Esophagus mucosa (tissue), 1 donor: ENCODE data around the gene WIZ. TPM values are rescaled to one million over a fixed set of nuclear protein-coding genes. Genes with fewer than 3 reads are reported as not detected.

Experiments used
- ATAC-seq: fragments of 200-7000 bp; cut with Tn5 transposase; one replicate; pipeline ENCODE4 v1.9.1; 2020
- total RNA-seq: library from RNA; stranded (reverse); gene quantifications from one replicate; pipeline ENCODE4 v1.2.4, GENCODE V29; 2023
- donor health status: DM: yes; HTN: yes; CAD: no.

WIZ gene
- total RNA-seq, 1 donor from 2014 or later = 19.4 TPM

DNA sequence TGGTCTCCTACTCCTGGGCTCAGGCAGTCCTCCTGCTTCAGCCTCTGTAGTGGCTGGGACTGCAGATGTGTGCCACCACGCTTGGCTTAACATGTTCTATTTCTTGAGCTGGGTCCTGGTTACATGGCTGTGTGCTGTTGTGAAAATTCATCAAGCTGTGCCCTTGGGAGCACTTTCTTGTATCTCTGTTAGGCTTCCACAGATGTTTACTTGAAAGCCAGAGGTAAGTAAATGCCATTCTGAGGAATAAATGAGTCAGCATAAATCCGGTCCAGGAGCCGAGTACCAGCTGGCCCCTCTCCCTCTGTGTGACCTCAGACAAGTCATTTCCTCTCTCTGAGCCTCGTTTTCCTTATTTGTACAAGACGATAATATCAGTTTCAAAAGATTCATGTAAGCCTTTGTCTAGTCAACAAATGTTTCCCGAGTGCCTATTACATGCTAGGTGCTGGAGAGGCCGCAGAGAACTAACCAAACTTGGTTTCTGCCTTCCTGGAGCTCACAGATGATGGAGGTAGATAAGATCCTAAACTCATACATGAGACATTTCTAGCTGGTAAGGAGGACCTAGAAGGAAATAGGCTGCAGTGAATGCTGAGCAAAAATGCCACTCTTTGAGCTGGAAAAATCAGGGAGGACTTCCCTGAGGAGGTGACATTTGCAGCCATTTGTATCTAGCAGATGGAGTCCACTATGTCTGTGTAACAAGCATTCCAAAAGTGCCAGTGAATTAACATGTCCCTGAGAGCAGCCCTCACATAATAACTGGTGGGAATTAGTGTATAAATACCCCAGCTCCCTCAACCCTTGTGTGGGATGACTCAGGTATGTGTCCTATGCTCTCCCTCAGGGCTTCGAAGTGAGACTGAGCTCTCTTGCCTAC is 17.3 kb upstream of the WIZ start:
- ATAC-seq = no peak

DNA sequence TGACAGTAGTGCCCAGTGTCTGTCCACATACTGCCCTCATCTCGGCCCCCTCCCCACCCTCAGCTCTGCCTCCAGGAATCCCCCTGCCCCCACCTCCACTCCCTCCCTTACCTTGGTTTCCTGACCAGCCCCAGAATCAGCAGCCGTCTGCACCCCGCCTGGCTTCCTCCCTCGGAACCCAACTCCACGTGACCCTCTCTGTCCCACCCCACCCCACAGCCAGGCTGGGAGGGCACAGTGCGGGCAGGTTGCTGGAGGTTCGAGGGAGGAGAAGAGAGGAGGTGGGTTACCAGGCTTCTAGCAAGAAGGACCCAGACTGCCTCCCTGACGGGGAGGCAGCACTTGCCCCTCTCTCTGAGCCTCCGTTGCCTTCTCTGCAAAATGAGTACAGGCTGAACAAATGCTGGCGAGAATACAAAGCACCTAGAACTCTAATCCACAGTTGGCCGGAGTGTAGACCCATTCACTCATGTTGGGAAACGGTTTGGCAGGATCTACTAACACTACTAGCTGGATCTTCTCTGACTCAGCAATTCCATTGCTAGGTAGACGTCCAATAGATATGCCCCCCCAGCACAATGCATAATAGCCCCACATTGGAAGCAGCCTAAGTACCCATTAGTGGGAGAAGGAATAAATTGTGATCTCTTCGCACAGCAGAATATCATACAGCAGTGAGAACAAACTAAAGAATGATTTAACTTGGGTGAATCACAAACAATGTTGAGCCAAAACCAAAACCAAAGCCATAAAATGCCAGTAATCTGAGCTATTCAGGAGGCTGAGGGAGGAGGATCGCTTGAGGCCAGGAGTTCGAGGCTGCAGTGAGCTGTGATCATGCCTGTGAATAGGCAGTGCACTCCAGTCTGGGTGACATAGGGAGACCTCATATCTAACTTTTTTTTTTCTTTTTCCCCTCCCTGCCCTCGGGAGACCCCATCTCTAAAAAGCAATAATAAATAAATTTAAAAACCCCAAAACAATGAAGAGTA is 14.9 kb upstream of the WIZ start, which contains the start of gene RASAL3:
TSS of gene RASAL3 (minus strand) at position 151 of the 992 bp plus-strand sequence. CDS start 186 bp downstream, outside the sequence.
- peak; percentile 66 for ATAC-seq

DNA sequence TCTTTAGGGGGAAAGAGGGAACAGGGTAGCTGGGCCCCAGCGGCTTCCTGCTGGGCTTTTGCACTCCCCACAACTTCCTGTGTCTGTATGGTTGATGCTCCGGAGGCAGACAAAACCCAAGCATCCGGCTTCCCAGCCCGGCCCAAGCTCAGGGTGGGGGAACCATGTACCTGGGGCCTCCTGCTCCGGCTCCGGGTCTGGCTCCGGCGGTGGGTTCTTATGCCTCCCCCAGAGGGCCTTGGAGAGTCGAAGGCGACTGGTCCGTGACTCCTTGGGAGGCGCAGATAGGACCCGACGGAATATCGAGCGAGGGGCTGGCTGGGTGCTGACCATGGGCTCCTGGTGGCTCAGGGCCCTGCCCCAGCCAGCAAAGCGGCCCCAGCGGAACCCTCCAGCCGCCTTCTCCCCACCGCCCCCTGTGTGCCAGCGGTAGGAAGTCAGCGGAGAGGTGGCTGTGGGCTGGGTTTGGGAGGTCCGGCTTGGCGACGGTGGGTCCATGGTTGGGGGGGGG is 14.2 kb upstream of the WIZ start:
- peak; percentile 63 for ATAC-seq

DNA sequence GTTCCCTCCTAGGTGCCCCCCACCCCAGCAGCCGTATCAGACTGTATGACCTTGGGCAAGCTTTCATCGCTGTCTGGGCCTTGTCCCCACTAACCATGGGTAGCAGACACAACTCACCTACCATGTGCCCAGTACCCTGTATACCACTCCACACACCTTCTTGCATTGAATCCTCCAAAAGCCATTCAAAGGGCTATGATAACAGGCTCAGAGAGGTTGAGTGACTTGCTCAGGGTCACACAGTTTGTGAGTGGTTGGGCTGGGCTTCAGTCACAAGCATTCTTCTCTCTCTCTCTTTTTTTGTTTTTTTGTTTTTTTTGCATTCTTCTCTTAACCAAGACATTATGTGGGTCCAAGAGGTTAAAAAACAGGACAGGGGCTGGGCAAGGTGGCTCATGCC is 11.9 kb upstream of the WIZ start:
- no peak for ATAC-seq

DNA sequence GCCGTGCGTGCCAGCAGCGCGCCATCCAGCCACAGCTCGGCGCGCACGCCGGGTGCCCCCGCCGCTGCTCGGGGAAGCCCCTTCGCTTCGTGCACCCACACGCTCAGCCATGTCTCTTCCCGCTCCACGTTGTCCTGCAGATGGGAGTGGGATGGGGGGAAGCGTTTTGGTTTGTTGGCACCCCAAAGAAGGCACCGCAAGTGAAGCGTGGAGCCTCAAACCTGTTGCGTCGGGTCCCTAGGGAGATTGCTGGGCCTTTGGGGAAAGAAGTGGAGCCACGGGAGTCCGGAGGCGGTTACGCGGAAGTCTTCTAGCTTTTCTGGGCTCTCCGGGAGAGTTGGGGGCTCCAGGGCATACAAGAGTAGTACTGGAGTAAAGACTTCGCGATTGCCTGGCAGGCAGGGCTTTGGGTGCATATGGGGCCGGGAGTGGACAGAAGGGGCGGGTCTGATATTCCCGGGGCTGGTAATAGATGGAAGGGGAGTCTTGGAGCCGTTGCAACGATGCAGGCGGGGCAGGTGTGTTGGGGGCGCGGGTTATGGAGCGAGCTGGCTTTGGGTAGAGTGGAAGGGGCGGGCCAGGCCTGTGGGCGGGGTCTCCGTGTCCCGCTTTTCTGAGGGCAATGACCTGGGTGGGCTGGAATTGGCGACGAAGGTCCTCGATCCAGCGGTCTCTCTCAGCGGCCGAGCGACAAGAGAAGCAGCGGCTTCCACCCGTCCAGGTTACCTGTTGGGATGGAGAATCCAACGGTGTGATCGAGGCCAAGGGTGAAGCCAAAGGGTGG is 8.1 kb upstream of the WIZ start:
- no peak for ATAC-seq

DNA sequence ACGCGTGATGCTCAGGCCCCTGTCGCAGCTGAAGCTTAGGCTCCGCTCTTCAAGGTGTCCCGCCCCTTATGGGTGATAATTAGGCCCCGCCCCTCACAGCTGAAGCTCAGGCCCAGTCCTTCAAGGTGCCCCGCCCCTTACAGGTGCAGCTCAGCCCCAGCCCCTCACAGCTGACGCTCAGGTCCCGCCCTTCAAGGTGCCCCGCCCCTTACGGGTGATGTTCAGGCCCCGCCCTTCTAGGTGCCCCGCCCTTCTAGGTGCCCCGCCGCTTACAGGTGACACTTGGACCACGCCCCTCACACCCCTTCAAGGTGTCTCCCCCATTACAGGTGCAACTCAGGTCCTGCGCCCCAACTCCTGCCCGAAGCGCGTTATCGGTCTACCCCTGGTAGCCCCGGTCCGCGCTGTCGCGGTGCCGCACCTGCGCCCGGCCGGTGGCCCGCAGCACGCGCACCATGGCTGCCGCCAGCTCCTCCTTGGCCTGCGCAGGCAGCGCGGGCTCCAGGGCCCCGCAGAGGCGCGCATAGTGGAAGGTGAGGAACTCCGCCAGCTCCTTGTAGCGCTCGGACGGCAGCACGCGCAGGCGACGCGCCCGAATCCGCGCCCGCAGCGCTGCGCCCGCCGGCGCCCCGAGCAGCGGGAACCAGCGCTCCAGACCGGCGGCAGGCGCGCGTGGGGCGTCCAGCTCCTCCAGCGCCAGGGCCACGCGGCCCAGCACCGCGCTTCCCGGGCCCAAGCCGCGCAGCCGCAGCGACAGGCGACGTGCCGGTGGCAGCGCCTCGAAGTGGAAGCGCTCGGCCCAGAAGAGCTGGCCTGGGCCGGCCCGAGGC is 7.3 kb upstream of the WIZ start:
- ATAC-seq = peak; percentile 63

DNA sequence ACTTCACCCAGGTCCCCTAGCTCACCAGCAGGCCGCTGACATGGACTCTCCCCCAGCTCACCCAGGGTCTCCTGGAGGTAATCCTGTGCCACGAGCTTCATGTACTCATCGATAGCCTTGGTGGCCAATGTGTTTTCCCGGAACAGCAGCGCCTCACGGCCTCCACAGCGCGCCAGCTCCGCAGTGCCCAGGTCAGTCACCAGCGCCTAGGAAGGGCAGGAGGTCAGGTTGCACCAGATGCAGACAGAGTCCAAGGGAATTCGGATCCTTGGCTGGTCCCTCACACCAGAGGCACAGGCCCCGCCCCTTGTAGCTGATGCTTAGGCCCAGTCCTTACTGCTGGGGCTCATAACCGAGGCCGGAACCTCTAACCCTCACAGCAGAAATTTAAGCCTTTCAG is 6.7 kb upstream of the WIZ start:
- ATAC-seq = no peak

DNA sequence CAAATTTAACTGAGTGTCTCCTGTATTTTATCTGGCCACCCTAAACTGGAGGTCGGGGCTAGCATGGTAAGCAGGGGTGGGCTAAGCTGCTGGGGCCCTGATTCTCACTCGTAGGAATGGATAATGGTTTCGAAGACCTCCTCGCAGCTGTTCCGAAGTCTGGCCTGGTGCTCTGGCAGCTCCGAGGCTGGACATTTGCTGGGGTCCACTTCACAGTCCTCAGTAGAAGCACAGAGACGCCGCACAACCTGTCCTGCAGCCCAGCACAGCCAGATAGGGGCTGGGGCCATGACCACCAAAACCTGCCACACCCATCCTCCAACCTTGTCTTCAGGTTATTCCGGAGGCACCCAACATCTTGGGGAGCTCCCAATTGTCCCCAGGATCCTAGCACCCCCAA is 6.2 kb upstream of the WIZ start:
- ATAC-seq = no peak

DNA sequence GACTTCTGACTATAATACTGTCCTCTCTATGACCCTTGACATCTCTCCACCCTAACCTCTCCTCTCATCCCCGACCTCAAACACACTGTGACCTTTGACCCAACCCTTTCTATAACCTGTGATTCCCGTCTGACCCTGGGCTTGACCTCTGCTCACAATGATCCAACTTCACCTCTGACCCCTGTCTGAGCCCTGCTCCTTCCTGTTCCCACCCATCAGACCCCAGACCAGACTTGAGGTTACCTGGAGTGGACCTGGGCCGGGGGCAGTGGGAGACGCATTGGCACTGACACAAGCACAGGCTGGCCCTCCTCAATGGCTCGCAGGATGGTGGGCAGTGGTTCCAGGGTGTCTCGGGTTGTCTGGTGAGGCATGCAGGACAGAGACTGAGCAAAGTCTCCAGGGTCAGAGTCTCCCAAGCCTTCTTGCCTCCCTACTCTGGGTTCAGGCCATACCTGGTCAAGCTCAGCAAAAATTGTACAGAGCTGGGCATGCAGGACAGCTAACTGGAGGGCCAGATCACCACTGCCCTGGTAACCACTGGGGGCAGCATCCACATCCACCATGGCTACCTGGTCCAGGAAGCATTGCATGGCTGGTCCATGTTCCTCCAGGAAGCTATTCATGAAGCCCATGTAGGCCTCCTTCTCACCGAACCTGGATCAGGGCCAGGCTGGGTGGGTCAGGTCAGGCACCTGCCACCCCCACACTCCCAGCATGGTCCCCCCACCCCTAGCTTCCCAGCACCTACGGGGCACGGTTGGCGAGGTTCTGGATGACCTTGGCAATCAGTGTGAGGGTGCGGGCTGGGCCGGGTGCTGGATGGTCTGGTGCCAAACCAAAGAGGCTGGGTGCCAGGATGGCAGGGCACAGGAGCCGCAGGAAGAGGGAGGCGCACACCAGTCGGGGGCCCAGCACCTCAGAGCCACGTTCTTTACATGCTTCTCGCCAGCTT is 4.4 kb upstream of the WIZ start:
- no peak for ATAC-seq

DNA sequence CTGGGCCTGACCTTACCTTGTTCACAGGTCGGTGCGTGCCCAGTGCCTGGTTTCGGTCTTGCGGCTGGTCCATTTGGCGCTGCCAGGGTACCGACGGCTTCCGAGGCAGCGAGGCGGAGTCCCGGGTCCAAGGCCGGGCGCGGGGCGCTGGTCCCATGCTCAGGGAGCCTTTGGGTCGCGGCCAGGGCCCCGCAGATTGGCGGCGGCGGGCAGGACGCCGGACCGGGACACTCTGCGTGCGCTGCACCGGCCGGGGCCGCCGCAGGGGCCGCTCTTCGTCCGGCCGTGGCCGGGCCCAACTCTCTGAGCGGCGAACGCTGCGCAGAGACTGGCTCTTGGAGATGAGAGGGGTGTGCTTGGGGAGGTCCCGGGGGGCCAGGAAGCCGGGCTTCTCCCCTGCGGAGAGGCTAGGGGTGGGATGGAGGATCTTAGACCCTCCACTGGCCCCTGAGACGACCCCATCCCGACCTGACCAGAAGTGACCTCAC is 3.4 kb upstream of the WIZ start:
- no peak for ATAC-seq

DNA sequence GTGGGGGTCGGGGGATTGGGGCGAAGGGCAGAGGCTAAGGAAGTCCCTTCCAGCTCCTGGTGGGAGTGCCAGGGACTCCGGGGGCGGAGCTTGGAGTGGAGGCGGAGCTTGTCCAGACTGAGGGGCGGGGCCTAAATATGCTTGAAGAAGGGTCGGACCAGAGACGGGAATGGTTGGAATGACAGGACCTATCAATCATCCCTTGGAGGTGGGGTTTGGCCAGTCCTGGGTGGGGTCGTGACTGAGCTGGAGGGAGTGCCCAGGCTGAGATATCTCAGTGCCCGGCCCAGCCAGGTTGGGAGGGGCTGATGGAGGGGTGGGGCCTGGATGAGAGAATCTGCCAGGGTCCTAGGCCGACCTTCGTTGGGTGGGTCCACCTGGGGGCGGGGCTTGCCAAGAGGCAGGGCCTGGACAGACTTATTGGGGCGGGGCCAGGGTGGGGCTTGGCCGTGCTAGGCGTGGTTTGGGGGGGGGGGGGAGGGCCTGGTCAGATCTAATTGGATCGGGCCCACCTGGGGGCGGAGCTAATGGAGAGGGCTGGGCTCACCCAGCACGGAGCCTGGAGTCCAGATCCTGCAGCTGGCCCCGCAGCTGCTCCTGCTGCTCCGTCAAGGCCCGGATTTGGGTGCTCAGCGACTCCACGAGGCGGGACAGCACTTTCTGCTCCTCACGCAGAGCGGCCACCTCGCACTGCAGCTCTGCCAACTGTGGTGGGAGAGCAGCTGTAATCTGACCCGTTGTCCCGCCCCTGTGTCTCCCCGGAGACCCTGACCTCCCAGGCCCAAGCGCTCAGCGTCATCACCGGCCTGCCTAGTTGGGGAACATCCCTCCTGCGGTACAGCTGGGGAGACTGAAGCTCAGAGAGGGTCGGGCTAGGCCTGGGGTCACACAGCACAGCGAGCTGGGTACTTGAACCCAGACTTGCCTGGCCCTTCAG is 2.6 kb upstream of the WIZ start:
- peak; percentile 60 for ATAC-seq

DNA sequence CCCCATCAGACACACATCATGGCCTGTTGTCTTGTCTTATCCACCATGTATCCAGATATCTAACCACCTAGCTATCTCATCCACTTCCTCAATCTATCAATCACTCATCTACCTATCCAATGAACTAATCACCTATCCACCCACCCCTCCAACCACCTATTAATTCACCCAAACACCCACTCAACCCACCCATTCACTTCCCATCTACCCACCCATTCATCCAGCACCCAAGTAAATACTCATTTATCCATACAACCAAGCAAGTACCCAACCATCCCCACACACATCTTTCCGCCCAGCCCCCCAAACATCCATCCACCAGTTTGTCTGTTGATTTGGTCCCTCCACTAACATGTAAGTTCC is 753 bp upstream of the WIZ start:
- ATAC-seq = no peak

DNA sequence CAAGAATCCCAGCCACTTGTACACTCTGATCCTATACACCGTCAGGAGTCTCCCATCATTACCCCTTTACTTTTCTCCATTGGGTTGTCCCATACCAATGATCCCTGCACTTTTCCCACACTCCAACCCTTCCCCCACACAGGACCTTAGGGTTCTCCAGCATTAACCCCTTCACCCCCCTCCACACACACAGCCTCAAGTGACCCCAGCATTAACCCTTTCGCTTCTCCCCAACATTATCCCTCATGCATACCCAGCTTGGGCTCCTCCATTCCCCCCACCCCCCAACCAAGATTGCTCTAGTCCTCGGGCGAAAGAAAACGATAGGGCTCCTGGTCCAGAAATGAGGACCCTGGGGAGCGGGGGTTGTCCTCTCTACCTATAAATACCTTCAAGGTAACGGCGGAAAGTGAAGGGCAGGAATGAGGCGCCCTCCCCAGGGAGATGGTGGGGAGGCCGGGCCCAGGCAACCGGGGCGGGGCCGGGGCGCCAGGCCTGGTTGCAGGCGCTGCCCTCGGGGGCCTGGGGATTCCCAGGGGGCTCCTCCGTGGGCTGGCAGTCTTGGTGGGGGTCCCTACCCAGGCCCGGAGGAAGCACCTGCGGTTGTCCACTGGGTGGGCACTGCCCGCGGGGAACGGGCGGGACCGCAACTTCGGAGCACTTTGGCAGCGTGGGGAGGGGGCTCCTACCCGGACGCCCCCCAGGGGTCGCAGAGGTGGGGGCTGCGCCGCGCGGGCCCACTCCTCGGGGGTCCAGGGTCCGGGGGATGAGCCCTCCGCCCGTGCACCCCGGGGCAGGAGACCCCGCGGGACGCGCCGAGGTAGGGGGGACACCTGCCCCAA is 757 bp downstream of the WIZ start:
- ATAC-seq = no peak

DNA sequence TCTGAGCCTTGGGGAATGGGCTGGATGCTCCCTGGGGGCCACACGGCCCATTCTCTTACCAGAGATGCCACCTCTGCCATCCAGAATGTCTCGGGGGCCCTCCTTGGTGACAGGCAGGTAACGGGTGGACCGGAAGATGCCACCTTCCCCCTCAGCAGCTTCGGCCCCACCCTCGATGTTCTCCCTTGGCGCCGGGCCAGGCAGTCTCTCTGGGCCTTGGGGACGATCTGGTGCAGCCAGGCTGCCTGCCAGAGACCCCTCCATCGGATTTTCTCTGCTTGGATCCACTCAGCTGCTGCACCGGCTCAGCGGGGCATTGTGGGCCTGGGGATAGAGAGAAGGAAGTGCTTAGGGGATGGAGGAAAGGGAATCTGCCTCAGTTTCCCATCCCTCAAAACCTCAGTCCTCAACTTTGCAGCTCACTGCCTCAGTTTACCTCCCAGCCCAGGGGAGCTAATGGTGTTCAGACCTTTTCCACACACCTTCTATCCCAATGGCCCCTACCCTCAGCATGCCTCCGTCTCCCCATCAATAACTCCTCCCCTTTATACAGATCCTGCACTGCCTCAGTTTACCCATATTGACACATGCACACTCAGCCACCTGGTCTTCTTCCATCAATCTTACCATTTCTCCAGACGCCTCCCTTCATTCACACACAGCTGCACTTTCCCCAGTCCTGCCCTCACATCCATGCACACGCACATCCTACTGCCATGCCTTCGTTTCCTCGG is 1.5 kb downstream of the WIZ start:
- ATAC-seq = no peak

DNA sequence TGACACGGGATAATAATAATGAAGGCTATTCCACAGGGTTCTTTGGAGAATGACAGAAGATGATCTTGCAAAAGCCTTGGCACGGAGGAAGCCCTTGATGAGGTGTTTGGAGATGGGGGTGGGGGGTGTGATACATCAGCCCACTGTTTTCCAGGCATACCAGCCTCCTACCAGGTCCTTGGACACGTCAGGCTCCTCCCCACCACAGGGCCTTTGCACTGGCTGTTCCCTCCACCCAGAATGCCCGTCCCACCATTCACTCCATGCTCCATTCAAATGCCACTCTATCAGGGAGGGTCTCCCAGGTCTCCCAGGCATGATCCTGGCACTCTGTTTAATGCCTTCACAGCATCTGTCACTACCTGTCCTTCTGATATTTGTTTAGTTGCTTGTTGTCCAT is 2.7 kb downstream of the WIZ start:
- no peak for ATAC-seq

DNA sequence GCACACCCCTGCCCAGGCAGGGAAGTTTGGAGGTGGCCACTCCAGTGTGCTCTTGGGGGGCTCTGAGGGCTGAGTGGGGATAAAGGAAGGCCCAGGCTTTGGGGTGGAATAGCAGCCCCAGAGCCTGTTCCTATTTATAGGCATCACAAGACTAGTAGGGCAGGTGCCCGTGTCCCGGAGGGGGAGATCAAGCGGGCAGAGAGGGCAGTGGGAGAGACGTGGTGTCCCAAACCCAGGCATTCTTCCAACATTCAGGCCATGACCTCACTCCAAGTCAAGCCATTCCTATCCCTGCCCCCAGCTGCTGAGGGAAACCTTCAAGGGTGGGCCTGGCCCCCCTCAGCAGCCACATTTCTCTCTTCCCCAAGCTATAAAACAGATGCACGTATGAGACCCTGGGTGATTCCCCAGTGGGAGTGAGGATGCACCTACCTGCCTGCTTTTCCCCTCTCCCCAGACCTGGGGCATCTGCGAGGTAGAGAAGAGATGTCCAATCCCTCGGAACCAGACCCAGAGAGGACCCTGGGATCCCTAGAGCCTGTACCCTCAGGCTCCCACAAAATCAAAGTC is 3.9 kb downstream of the WIZ start:
- no peak for ATAC-seq

DNA sequence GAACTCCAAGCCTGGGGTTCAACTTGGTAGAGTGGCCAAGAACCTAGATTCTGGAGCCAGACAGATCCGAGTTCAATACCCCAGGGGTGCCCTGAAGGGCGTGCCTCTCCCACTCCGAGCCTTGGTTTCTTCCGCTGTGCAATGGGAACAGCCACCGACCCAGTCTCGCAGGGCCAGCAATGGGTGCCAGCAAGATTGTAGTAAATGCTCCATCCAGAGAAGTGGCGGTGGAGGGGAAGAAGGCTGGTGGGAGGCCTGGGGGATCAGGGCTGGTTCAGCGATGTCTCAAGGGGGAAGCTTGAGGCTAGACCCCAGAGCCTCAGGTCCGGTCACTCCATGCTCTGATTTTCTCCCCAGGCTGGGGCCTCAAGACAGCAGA is 4.5 kb downstream of the WIZ start:
- no peak for ATAC-seq
